Endothelial cell of umbilical vein (primary cell): ENCODE results near the gene TLN1. TPM values are rescaled to one million over a fixed set of nuclear protein-coding genes. Genes with fewer than 3 reads are reported as not detected.

Experiments used
- BruUV-seq: library from RNA; stranded (reverse); fragments of 400-500 nt; replicated peaks from 2 replicates; lab custom pipeline; 2021; lab: Mats Ljungman, UMichigan
- CTCF ChIA-PET: fragments of 300-600, 350-600 bp; sonication (Branson Sonifier 250); formaldehyde crosslinking; loops from one replicate; lab custom pipeline; 2021; ENCODE audit warnings: antibody characterized with exemption, inconsistent platforms; lab: Charles Lee
- POLR2A ChIA-PET: fragments of 300-600, 350-600 bp; sonication (Branson Sonifier 250); formaldehyde crosslinking; loops from one replicate; lab custom pipeline; 2021; ENCODE audit warnings: antibody characterized with exemption, inconsistent platforms; lab: Charles Lee
- DNase-seq: peaks from one replicate; pipeline ENCODE4 v3.0.0-alpha.2; 2011; ENCODE audit warnings: low read depth, low spot score
- FAIRE-seq: peaks from 2 replicates; lab custom pipeline; 2011; peaks lifted over from hg19 to GRCh38; lab: Jason Lieb, UNC
- H2AFZ ChIP-seq: 2 replicates; pipeline ENCODE4 v1.6.0; 2012; ENCODE audit warnings: low read depth, low read length, control low read depth, inconsistent platforms
- H3K27ac ChIP-seq: 2 replicates; pipeline ENCODE4 v1.5.1; 2011; ENCODE audit warnings: low read depth, mild to moderate bottlenecking, control low read depth, low read length, moderate library complexity; ENCODE audit not compliant: insufficient read depth
- H3K27me3 ChIP-seq, 2 experiments: 2 replicates each; pipeline versions ENCODE4 v1.6.0 to v1.6.1; 2011; ENCODE audit warnings: low read length in 2 of 2, mixed read lengths in 1 of 2; ENCODE audit not compliant: control insufficient read depth in 2 of 2, insufficient read depth in 2 of 2
- H3K36me3 ChIP-seq, 2 experiments: 2 replicates in 1 of 2; 3 replicates in 1 of 2; pipeline ENCODE4 v1.5.1; 2011; ENCODE audit warnings: low read length in 2 of 2, mild to moderate bottlenecking in 1 of 2, moderate library complexity in 1 of 2; ENCODE audit not compliant: control insufficient read depth in 2 of 2, insufficient read depth in 2 of 2; ENCODE audit errors: extremely low read depth in 1 of 2
- H3K4me1 ChIP-seq: 3 replicates; pipeline ENCODE4 v1.5.1; 2011; ENCODE audit warnings: mild to moderate bottlenecking, low read length; ENCODE audit not compliant: control insufficient read depth, insufficient read depth; ENCODE audit errors: extremely low read depth
- H3K4me2 ChIP-seq: 2 replicates; pipeline ENCODE4 v1.6.1; 2011; ENCODE audit warnings: low read length, control low read depth, mixed read lengths; ENCODE audit not compliant: insufficient read depth
- H3K4me3 ChIP-seq, 3 experiments: fragments of 200-600 bp in 1 of 3; sonication (generic), shearing (Covaris generic) in 1 of 3; replicated peaks in 1 of 3; 2 replicates each; pipeline ENCODE4 v1.5.1; 2011 to 2016; ENCODE audit warnings: control low read depth in 3 of 3, low read length in 3 of 3, mild to moderate bottlenecking in 2 of 3, inconsistent platforms in 1 of 3, low read depth in 1 of 3, moderate library complexity in 1 of 3; ENCODE audit not compliant: insufficient read depth in 1 of 3
- H3K79me2 ChIP-seq: 2 replicates; pipeline ENCODE4 v1.6.0; 2012; ENCODE audit warnings: low read length, inconsistent platforms; ENCODE audit not compliant: control insufficient read depth, insufficient read depth
- H3K9ac ChIP-seq: replicated peaks from 2 replicates; pipeline ENCODE3; 2011; ENCODE audit warnings: low read length, control low read depth; ENCODE audit not compliant: insufficient read depth; ENCODE audit errors: extremely low read depth
- H3K9me1 ChIP-seq: replicated peaks from 3 replicates; pipeline ENCODE4 v1.6.0; 2011; ENCODE audit warnings: mild to moderate bottlenecking, low read length; ENCODE audit not compliant: control insufficient read depth, insufficient read depth; ENCODE audit errors: extremely low read depth
- H3K9me3 ChIP-seq: replicated peaks from 2 replicates; pipeline ENCODE4 v1.5.1; 2012; ENCODE audit warnings: low read length, inconsistent platforms; ENCODE audit not compliant: control insufficient read depth, insufficient read depth
- H4K20me1 ChIP-seq: replicated peaks from 2 replicates; pipeline ENCODE3; 2011; ENCODE audit warnings: mild to moderate bottlenecking, low read length; ENCODE audit not compliant: control insufficient read depth, insufficient read depth; ENCODE audit errors: extremely low read depth
- GATA2 ChIP-seq: IDR thresholded peaks from 2 replicates; pipeline ENCODE4 v1.7.0; 2011; ENCODE audit warnings: low read depth, mild to moderate bottlenecking, moderate library complexity, mixed read lengths, low read length; ENCODE audit not compliant: insufficient read length, insufficient read depth
- JUN ChIP-seq: IDR thresholded peaks from 2 replicates; pipeline ENCODE4 v1.6.1; 2011; ENCODE audit warnings: borderline replicate concordance, low read depth; ENCODE audit not compliant: insufficient read length, insufficient read depth
- POLR2AphosphoS5 ChIP-seq: IDR thresholded peaks from 2 replicates; pipeline ENCODE4 v1.6.1; 2012; ENCODE audit warnings: low read depth, mild to moderate bottlenecking, control low read depth, low read length, moderate library complexity; ENCODE audit not compliant: insufficient read depth
- dilution Hi-C: fragments of 300-500 bp; cut with MboI; formaldehyde crosslinking; loops from one replicate; pipeline ENCODE4 v1.15.0; 2019; ENCODE audit warnings: low sequenced_read_pairs; ENCODE audit not compliant: extremely low pct_ligation_motif_present
- intact Hi-C: fragments of 100-400 bp; cut with micrococcal nuclease; formaldehyde crosslinking; loops from one replicate; pipeline ENCODE4 v1.10.0; 2022
- polyA plus RNA-seq, 4 experiments: library from polyadenylated mRNA; depleted of rRNA in 3 of 4; stranded (reverse) in 3 of 4; unstranded in 1 of 4; fragments of >200 nt; gene quantifications; 2 replicates each; pipeline versions ENCODE4 v1.2.1 to v1.2.3, GENCODE V29; 2011 to 2012; ENCODE audit warnings: missing spikeins in 1 of 4
- total RNA-seq: library from RNA; stranded (reverse); gene quantifications from 2 replicates; pipeline ENCODE4 v1.2.3, GENCODE V29; 2021
- TF ChIP-seq, protein P1 (sequence below): IDR thresholded peaks from 2 replicates; pipeline ENCODE4 v1.6.1; 2011; ENCODE audit not compliant: insufficient read depth, insufficient read length
- TF ChIP-seq, protein P2 (sequence below), 2 donors: IDR thresholded peaks; 1 replicate in 1 of 2; 2 replicates in 1 of 2; pipeline ENCODE4 v1.5.1; 2011; ENCODE audit warnings: low read length in 2 of 2, mild to moderate bottlenecking in 2 of 2, moderate library complexity in 2 of 2, control low read depth in 1 of 2, inconsistent platforms in 1 of 2, low read depth in 1 of 2; ENCODE audit not compliant: insufficient read depth in 1 of 2; ENCODE audit errors: extremely low read depth in 1 of 2

The TLN1 gene
- total and polyA plus RNA-seq, 2 donors (not counting 3 experiments of a cell fraction or from before 2014, with no cell fraction given): 120 to 450 TPM

DNA sequence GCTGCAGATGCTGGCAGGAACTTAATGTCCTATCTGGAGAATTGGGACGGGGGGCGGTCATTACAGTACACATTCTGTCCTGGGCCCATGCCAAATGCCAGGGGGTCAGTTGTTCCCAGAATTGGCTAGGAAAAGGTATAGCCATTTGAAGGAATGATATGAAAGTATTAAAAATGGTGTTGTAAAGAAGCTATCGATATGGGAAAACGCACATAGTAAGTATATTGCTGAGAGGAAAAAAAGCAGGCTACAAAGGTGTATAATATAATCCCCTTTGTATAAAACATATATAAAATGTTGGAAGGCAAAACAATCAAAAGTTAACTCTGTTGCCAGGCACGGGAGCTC lies 66.5 kb downstream of the TLN1 start:
- Histone ChIP-seq H3K4me3 (peak overlapping the region; percentile 31 to 67 (median 43)), H3K27ac (no peak overlapping the region), H3K79me2 (no peaks in the 10 kb centered on the region), H3K4me1 (peaks cover 18% of the 10 kb centered on the region), H4K20me1 (no peaks in the 10 kb centered on the region), H3K9me1 (no peaks in the 10 kb centered on the region), H3K36me3 (peaks cover 0 to 5% of the 10 kb centered on the region in 2 experiments), H3K9ac (peak overlapping the region; percentile 24), H3K27me3 (no peaks in the 10 kb centered on the region), H3K9me3 (no peaks in the 10 kb centered on the region), H3K4me2 (peak overlapping the region; percentile 84), H2AFZ (peak overlapping the region; percentile 86)
- dilution Hi-C loops (no loop called here), intact Hi-C loops (no loop called here)
- POLR2A ChIA-PET: interaction anchor here (1.5 kb wide), 1 partner anchor 25 kb away, joined by 5 read pairs; no protein-coding TSS in a partner anchor
- DNase-seq (no peak), FAIRE-seq (no peak)
- BruUV-seq: no TSS peak
- TF ChIP-seq, protein P1, sequence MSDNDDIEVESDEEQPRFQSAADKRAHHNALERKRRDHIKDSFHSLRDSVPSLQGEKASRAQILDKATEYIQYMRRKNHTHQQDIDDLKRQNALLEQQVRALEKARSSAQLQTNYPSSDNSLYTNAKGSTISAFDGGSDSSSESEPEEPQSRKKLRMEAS: no peak
- TF ChIP-seq GATA2: no peak
- no peak for TF ChIP-seq JUN
- TF ChIP-seq, protein P2, sequence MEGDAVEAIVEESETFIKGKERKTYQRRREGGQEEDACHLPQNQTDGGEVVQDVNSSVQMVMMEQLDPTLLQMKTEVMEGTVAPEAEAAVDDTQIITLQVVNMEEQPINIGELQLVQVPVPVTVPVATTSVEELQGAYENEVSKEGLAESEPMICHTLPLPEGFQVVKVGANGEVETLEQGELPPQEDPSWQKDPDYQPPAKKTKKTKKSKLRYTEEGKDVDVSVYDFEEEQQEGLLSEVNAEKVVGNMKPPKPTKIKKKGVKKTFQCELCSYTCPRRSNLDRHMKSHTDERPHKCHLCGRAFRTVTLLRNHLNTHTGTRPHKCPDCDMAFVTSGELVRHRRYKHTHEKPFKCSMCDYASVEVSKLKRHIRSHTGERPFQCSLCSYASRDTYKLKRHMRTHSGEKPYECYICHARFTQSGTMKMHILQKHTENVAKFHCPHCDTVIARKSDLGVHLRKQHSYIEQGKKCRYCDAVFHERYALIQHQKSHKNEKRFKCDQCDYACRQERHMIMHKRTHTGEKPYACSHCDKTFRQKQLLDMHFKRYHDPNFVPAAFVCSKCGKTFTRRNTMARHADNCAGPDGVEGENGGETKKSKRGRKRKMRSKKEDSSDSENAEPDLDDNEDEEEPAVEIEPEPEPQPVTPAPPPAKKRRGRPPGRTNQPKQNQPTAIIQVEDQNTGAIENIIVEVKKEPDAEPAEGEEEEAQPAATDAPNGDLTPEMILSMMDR (IDR thresholded peaks at IDR 0.05; ENCODE audit: extremely low read depth in 1 of 2, insufficient read depth in 1 of 2, low read depth in 1 of 2, low read length in 2 of 2): no peak
- no peak for TF ChIP-seq POLR2AphosphoS5
- CTCF ChIA-PET: interaction anchor here (1.2 to 10.0 kb wide), 5 partner anchors 10 to 63 kb away, joined by 3 to 227 read pairs (median 7); partner anchors contain the start of gene TPM2
